ENCODE data around the gene PDE11A.

DNA sequence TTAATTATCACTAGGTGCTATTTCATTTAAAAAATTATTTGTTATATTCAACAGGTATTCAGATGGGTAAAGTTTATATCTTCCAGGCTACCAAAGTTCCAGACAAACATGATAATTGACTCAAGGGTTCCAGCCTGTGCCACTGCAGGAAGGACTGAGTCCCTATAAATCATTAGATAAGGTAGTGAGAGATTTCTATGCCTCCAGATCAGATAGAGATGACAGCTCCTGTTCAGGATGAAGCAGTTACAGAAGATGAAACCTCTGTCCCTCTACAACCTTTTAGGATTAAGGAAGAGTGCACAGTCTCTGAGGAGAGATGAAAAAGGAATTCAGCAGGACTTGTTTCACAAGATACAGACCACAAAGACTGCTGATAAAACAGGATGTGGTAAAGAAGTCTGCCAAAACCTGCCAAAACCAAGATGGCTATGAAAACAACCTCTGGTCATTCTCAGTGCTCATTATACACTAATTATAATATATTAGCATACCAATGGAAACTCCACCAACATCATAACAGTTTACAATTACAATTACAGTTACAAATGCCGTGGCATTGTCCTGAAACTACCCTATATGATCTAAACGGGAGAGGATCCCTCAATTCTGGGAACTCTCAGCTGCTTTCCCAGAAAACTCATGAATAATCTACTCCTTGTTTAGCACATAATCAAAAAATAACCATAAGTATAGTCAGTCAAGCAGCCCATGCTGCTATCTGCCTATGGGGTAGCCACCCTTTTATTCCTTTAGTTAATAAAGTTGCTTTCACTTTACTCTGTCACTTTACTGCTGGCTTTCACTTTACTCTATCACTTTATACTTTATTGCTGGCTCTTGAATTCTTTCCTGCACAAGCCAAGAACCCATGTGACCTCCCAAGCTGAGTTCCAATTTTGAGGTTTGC is 288.5 kb downstream of the PDE11A start:
- no peak for TF ChIP-seq POLR2AphosphoS5 (IDR thresholded peaks at IDR 0.05)
- TF ChIP-seq, protein P1, sequence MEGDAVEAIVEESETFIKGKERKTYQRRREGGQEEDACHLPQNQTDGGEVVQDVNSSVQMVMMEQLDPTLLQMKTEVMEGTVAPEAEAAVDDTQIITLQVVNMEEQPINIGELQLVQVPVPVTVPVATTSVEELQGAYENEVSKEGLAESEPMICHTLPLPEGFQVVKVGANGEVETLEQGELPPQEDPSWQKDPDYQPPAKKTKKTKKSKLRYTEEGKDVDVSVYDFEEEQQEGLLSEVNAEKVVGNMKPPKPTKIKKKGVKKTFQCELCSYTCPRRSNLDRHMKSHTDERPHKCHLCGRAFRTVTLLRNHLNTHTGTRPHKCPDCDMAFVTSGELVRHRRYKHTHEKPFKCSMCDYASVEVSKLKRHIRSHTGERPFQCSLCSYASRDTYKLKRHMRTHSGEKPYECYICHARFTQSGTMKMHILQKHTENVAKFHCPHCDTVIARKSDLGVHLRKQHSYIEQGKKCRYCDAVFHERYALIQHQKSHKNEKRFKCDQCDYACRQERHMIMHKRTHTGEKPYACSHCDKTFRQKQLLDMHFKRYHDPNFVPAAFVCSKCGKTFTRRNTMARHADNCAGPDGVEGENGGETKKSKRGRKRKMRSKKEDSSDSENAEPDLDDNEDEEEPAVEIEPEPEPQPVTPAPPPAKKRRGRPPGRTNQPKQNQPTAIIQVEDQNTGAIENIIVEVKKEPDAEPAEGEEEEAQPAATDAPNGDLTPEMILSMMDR (IDR thresholded peaks at IDR 0.05) = no peak
- TF ChIP-seq POLR2A (IDR thresholded peaks at IDR 0.05) = no peak

Measured in transverse colon (tissue), 4 donors.